Smooth muscle cell (in vitro differentiated cells): ENCODE results near the gene ARHGAP24. TPM values are rescaled to one million over a fixed set of nuclear protein-coding genes. Genes with fewer than 3 reads are reported as not detected.

Experiments used
- DNase-seq: peaks from one replicate; lab custom pipeline; 2025; ENCODE audit not compliant: unreplicated experiment; lab: John Stamatoyannopoulos, UW
- H2AFZ ChIP-seq: fragments of 200-600 bp; sonication (generic); 2 replicates; pipeline ENCODE4 v1.6.0; 2016; ENCODE audit warnings: antibody characterized with exemption, low read depth, mild to moderate bottlenecking
- H3F3A ChIP-seq: fragments of 200-600 bp; sonication (generic); 2 replicates; pipeline ENCODE4 v1.6.0; 2017; ENCODE audit warnings: antibody characterized with exemption, low read depth
- H3K27ac ChIP-seq: fragments of 200-600 bp; sonication (generic); 2 replicates; pipeline ENCODE4 v1.5.1; 2016; ENCODE audit warnings: low read depth, mild to moderate bottlenecking
- H3K27me3 ChIP-seq: fragments of 200-600 bp; sonication (generic); 2 replicates; pipeline ENCODE4 v1.6.1; 2016; ENCODE audit warnings: low read depth, mild to moderate bottlenecking
- H3K36me3 ChIP-seq: fragments of 200-600 bp; sonication (generic); 2 replicates; pipeline ENCODE4 v1.5.1; 2016; ENCODE audit warnings: low read depth
- H3K4me1 ChIP-seq: fragments of 200-600 bp; sonication (generic); 2 replicates; pipeline ENCODE4 v1.5.1; 2016; ENCODE audit warnings: low read depth
- H3K4me2 ChIP-seq: fragments of 200-600 bp; sonication (generic); 2 replicates; pipeline ENCODE4 v1.6.0; 2016; ENCODE audit warnings: mild to moderate bottlenecking
- H3K4me3 ChIP-seq: fragments of 200-600 bp; sonication (generic); 2 replicates; pipeline ENCODE4 v1.5.1; 2016; ENCODE audit warnings: mild to moderate bottlenecking
- H3K79me2 ChIP-seq: fragments of 200-600 bp; sonication (generic); 2 replicates; pipeline ENCODE4 v1.6.0; 2016; ENCODE audit warnings: low read depth, mild to moderate bottlenecking
- H3K9ac ChIP-seq: fragments of 200-600 bp; sonication (generic); 2 replicates; pipeline ENCODE4 v1.6.0; 2016; ENCODE audit warnings: low read depth
- H3K9me3 ChIP-seq: fragments of 200-600 bp; sonication (generic); replicated peaks from 2 replicates; pipeline ENCODE4 v1.5.1; 2016; ENCODE audit warnings: low read depth
- H4K20me1 ChIP-seq: fragments of 200-600 bp; sonication (generic); 2 replicates; pipeline ENCODE4 v1.6.0; 2016; ENCODE audit warnings: low read depth
- CTCF ChIP-seq: fragments of 200-600 bp; sonication (generic); IDR thresholded peaks from 2 replicates; pipeline ENCODE4 v1.5.1; 2017; ENCODE audit warnings: borderline replicate concordance, mild to moderate bottlenecking, antibody characterized with exemption; ENCODE audit not compliant: insufficient read depth, poor library complexity, severe bottlenecking
- WGBS: methylation state at CpG from one replicate; pipeline ENCODE4 v1.1.7; 2016; ENCODE audit warnings: low lambda C conversion rate; 5-methylcytosine and 5-hydroxymethylcytosine counted together
- polyA plus RNA-seq: library from polyadenylated mRNA; unstranded; fragments of >200 nt; fragmentation: Nextera tagmentation; extraction: Ambion mirVana; gene quantifications from 2 replicates; pipeline ENCODE4 v1.2.1, GENCODE V29; 2016
- total RNA-seq: library from RNA; depleted of rRNA; stranded (reverse); fragments of >200 nt; gene quantifications from 2 replicates; pipeline ENCODE4 v1.2.3, GENCODE V29; 2014

ARHGAP24 gene
- total and polyA plus RNA-seq, 2 experiments from 2014 or later: 4.9 to 18.2 TPM

GRCh38 chr4:85860066-85860740 is 385.3 kb downstream of the ARHGAP24 start:
- H3K27ac ChIP-seq: no peak overlapping the region
- no peak overlapping the region for H2AFZ ChIP-seq
- H3K27me3 ChIP-seq: no peaks in the 10 kb centered on the region
- no peaks in the 10 kb centered on the region for H3K9me3 ChIP-seq
- no peaks in the 10 kb centered on the region for H3K79me2 ChIP-seq
- WGBS: 75% methylated on average over 6 of the region's 6 CpGs
- TF ChIP-seq CTCF: no peak
- no peak overlapping the region for H3K4me3 ChIP-seq
- no peaks in the 10 kb centered on the region for H3K36me3 ChIP-seq
- H3K4me2 ChIP-seq: no peak overlapping the region
- no peak overlapping the region for H3K9ac ChIP-seq
- no peaks in the 10 kb centered on the region for H4K20me1 ChIP-seq
- no peak for DNase-seq
- peaks cover 4% of the 10 kb centered on the region for H3K4me1 ChIP-seq
- H3F3A ChIP-seq: no peaks in the 10 kb centered on the region

- H3K4me1 ChIP-seq: peaks cover 4% of the 10 kb centered on the region
- no peaks in the 10 kb centered on the region for H3F3A ChIP-seq
- no peak overlapping the region for H3K27ac ChIP-seq
- no peak overlapping the region for H3K9ac ChIP-seq
- TF ChIP-seq CTCF: no peak
- no peaks in the 10 kb centered on the region for H3K27me3 ChIP-seq
- WGBS: 82% methylated on average over 5 of the region's 5 CpGs
- H2AFZ ChIP-seq: no peak overlapping the region
- DNase-seq: no peak
- H3K36me3 ChIP-seq: no peaks in the 10 kb centered on the region
- H3K4me3 ChIP-seq: no peak overlapping the region
- no peaks in the 10 kb centered on the region for H3K9me3 ChIP-seq
- no peak overlapping the region for H3K4me2 ChIP-seq
- H3K79me2 ChIP-seq: no peaks in the 10 kb centered on the region
- no peaks in the 10 kb centered on the region for H4K20me1 ChIP-seq
Measured at GRCh38 chr4:85861064-85861765, 386.3 kb downstream of the ARHGAP24 start.

- Histone ChIP-seq H3K9me3 (no peaks in the 10 kb centered on the region), H3F3A (no peaks in the 10 kb centered on the region), H3K27ac (no peak overlapping the region), H3K4me2 (no peak overlapping the region), H2AFZ (no peak overlapping the region), H4K20me1 (no peaks in the 10 kb centered on the region), H3K27me3 (no peaks in the 10 kb centered on the region), H3K9ac (no peak overlapping the region), H3K4me1 (peaks cover 4% of the 10 kb centered on the region), H3K36me3 (no peaks in the 10 kb centered on the region), H3K4me3 (no peak overlapping the region), H3K79me2 (no peaks in the 10 kb centered on the region)
- no peak for DNase-seq
- no peak for TF ChIP-seq CTCF
- whole genome bisulfite sequencing: 89% methylated on average over 4 of the region's 4 CpGs
Measured at GRCh38 chr4:85862896-85863295, 387.9 kb downstream of the ARHGAP24 start.
